Measurements from ENCODE around the gene GP1BB.

- TF ChIP-seq TP53 (CRISPR knock-in tag; conservative IDR thresholded peaks at IDR 0.05) (no peak), POLR2AphosphoS5 (IDR thresholded peaks at IDR 0.05; ENCODE audit: low read depth, low read length) (no peak), CTCF (CRISPR knock-in tag; IDR thresholded peaks at IDR 0.05) (no peak), ETS1 (CRISPR knock-in tag; IDR thresholded peaks at IDR 0.05) (no peak), ZNF235 (CRISPR knock-in tag; IDR thresholded peaks at IDR 0.05; ENCODE audit: borderline replicate concordance) (no peak), ZNF850 (CRISPR knock-in tag; conservative IDR thresholded peaks at IDR 0.05) (no peak), SMC3 (IDR thresholded peaks at IDR 0.05; ENCODE audit: low read length) (no peak), ZNF605 (CRISPR knock-in tag; IDR thresholded peaks at IDR 0.05) (no peak), CREB1 (IDR thresholded peaks at IDR 0.05) (no peak), CREB1 (CRISPR knock-in tag; IDR thresholded peaks at IDR 0.05) (no peak)
These were observed 35.6 kb downstream of the GP1BB start for GRCh38 chr22:19758896-19759426.

Measured in HepG2 (cell line).